Skeletal muscle satellite cell (primary cell): Measurements from ENCODE around the gene SSPN.

Experiments used
- H3K27me3 ChIP-seq: 2 replicates; pipeline ENCODE4 v1.7.0; 2013; ENCODE audit warnings: low read length; ENCODE audit not compliant: control insufficient read depth, insufficient read depth
- H3K36me3 ChIP-seq: 2 replicates; pipeline ENCODE4 v1.7.0; 2013; ENCODE audit warnings: mild to moderate bottlenecking, control low read depth, low read length; ENCODE audit not compliant: insufficient read depth
- H3K4me1 ChIP-seq: 2 replicates; pipeline ENCODE4 v1.7.0; 2013; ENCODE audit warnings: low read length; ENCODE audit not compliant: control insufficient read depth, insufficient read depth
- H3K4me2 ChIP-seq: 2 replicates; pipeline ENCODE4 v1.7.0; 2013; ENCODE audit warnings: mild to moderate bottlenecking, low read length
- H3K4me3 ChIP-seq: 2 replicates; pipeline ENCODE4 v1.7.0; 2013; ENCODE audit warnings: low read length
- H3K9ac ChIP-seq: 2 replicates; pipeline ENCODE4 v1.7.0; 2013; ENCODE audit warnings: mild to moderate bottlenecking, low read depth, low read length, moderate library complexity
- H3K9me3 ChIP-seq: replicated peaks from 2 replicates; pipeline ENCODE4 v1.7.0; 2013; ENCODE audit warnings: mild to moderate bottlenecking, control low read depth, low read length

SSPN gene

GRCh38 chr12:26271889-26272492, 76.6 kb downstream of the SSPN start:
- H3K9me3 ChIP-seq, result no peaks in the 10 kb centered on the region
- H3K9ac ChIP-seq, result no peak overlapping the region
- H3K27me3 ChIP-seq, result no peaks in the 10 kb centered on the region
- peaks cover 59% of the 10 kb centered on the region for H3K4me1 ChIP-seq
- no peaks in the 10 kb centered on the region for H3K36me3 ChIP-seq
- H3K4me3 ChIP-seq, result peak overlapping the region; percentile 20
- peak overlapping the region; percentile 51 for H3K4me2 ChIP-seq

- Histone ChIP-seq H3K4me3 (no peak overlapping the region), H3K4me1 (peaks cover 59% of the 10 kb centered on the region), H3K9me3 (no peaks in the 10 kb centered on the region), H3K27me3 (no peaks in the 10 kb centered on the region), H3K36me3 (no peaks in the 10 kb centered on the region), H3K4me2 (no peak overlapping the region), H3K9ac (no peak overlapping the region)
Observed at GRCh38 chr12:26272851-26273250, 77.5 kb downstream of the SSPN start.

GRCh38 chr12:26273811-26274210, 78.4 kb downstream of the SSPN start:
- Histone ChIP-seq H3K36me3 (no peaks in the 10 kb centered on the region), H3K9ac (peak overlapping the region; percentile 65), H3K9me3 (no peaks in the 10 kb centered on the region), H3K27me3 (no peaks in the 10 kb centered on the region), H3K4me3 (no peak overlapping the region), H3K4me2 (peak overlapping the region; percentile 60), H3K4me1 (peaks cover 56% of the 10 kb centered on the region)

GRCh38 chr12:26274441-26275312, 79.3 kb downstream of the SSPN start:
- H3K4me1 ChIP-seq, result peaks cover 52% of the 10 kb centered on the region
- no peaks in the 10 kb centered on the region for H3K27me3 ChIP-seq
- peak overlapping the region; percentile 65 for H3K9ac ChIP-seq

GRCh38 chr12:26275313-26276131, 80.1 kb downstream of the SSPN start:
- Histone ChIP-seq H3K36me3 (no peaks in the 10 kb centered on the region), H3K9ac (peak overlapping the region; percentile 51), H3K4me3 (no peak overlapping the region), H3K27me3 (no peaks in the 10 kb centered on the region), H3K9me3 (no peaks in the 10 kb centered on the region), H3K4me2 (peak overlapping the region; percentile 16), H3K4me1 (peaks cover 47% of the 10 kb centered on the region)

More at GRCh38 chr12:26274441-26275312, 79.3 kb downstream of the SSPN start:
- H3K36me3 ChIP-seq, result no peaks in the 10 kb centered on the region
- peak overlapping the region; percentile 60 for H3K4me2 ChIP-seq
- no peaks in the 10 kb centered on the region for H3K9me3 ChIP-seq
- peak overlapping the region; percentile 11 for H3K4me3 ChIP-seq

GRCh38 chr12:26276709-26277108, 81.3 kb downstream of the SSPN start:
- Histone ChIP-seq H3K27me3 (no peaks in the 10 kb centered on the region), H3K36me3 (no peaks in the 10 kb centered on the region), H3K4me1 (peaks cover 37% of the 10 kb centered on the region), H3K9ac (no peak overlapping the region), H3K4me2 (no peak overlapping the region), H3K4me3 (no peak overlapping the region), H3K9me3 (no peaks in the 10 kb centered on the region)

- Histone ChIP-seq H3K36me3 (no peaks in the 10 kb centered on the region), H3K4me2 (no peak overlapping the region), H3K27me3 (no peaks in the 10 kb centered on the region), H3K4me1 (peaks cover 27% of the 10 kb centered on the region), H3K9me3 (no peaks in the 10 kb centered on the region), H3K9ac (no peak overlapping the region), H3K4me3 (no peak overlapping the region)
Observed at GRCh38 chr12:26277506-26278246, 82.3 kb downstream of the SSPN start.

GRCh38 chr12:26278266-26278665, 82.9 kb downstream of the SSPN start:
- no peaks in the 10 kb centered on the region for H3K9me3 ChIP-seq
- H3K9ac ChIP-seq, result no peak overlapping the region
- peaks cover 26% of the 10 kb centered on the region for H3K4me1 ChIP-seq
- no peaks in the 10 kb centered on the region for H3K27me3 ChIP-seq
- H3K4me3 ChIP-seq, result no peak overlapping the region
- H3K36me3 ChIP-seq, result no peaks in the 10 kb centered on the region
- no peak overlapping the region for H3K4me2 ChIP-seq

- Histone ChIP-seq H3K36me3 (no peaks in the 10 kb centered on the region), H3K9ac (no peak overlapping the region), H3K4me2 (no peak overlapping the region), H3K4me3 (no peak overlapping the region), H3K4me1 (peaks cover 23% of the 10 kb centered on the region), H3K9me3 (no peaks in the 10 kb centered on the region), H3K27me3 (no peaks in the 10 kb centered on the region)
Observed at GRCh38 chr12:26278666-26279065, 83.3 kb downstream of the SSPN start.

- Histone ChIP-seq H3K9me3 (no peaks in the 10 kb centered on the region), H3K9ac (no peak overlapping the region), H3K4me1 (peaks cover 19% of the 10 kb centered on the region), H3K27me3 (no peaks in the 10 kb centered on the region), H3K36me3 (no peaks in the 10 kb centered on the region), H3K4me3 (no peak overlapping the region), H3K4me2 (no peak overlapping the region)
Observed at GRCh38 chr12:26279091-26279490, 83.7 kb downstream of the SSPN start.

- no peaks in the 10 kb centered on the region for H3K36me3 ChIP-seq
- H3K4me1 ChIP-seq, result peaks cover 13% of the 10 kb centered on the region
- no peak overlapping the region for H3K9ac ChIP-seq
- no peaks in the 10 kb centered on the region for H3K9me3 ChIP-seq
- H3K4me2 ChIP-seq, result no peak overlapping the region
- no peak overlapping the region for H3K4me3 ChIP-seq
- H3K27me3 ChIP-seq, result no peaks in the 10 kb centered on the region
Observed at GRCh38 chr12:26279908-26280307, 84.5 kb downstream of the SSPN start.
